ENCODE data around the gene HEYL.

Gene HEYL

GRCh38 chr1:39631361-39632322 lies 7.8 kb downstream of the HEYL start:
- Histone ChIP-seq H3K4me2 (ENCODE audit: low read depth, low read length) (no peak overlapping the region), H3K9me2 (replicated peaks; ENCODE audit: insufficient read depth, low read length) (no peaks in the 10 kb centered on the region), H2AFZ (ENCODE audit: low read length) (no peak overlapping the region), H3K9me3 (replicated peaks; ENCODE audit: insufficient read depth, low read length) (no peaks in the 10 kb centered on the region), H3K27ac (ENCODE audit: low read length) (no peak overlapping the region), H3K36me3 (replicated peaks; ENCODE audit: insufficient read depth, low read length) (no peaks in the 10 kb centered on the region), H3F3A (ENCODE audit: insufficient read depth, low read length) (no peaks in the 10 kb centered on the region), H3K4me3 (ENCODE audit: low read length) (no peak overlapping the region), H3K4me1 (ENCODE audit: low read length) (no peaks in the 10 kb centered on the region), H4K20me1 (ENCODE audit: insufficient read depth, low read length) (no peaks in the 10 kb centered on the region), H3K9ac (ENCODE audit: low read length) (no peak overlapping the region), H3K27me3 (replicated peaks; ENCODE audit: insufficient read depth, low read length) (no peaks in the 10 kb centered on the region), H3K79me2 (ENCODE audit: low read length) (no peaks in the 10 kb centered on the region)
- no peak for TF ChIP-seq EZH2phosphoT487 (IDR thresholded peaks at IDR 0.05; ENCODE audit: low read length)
- no peak for TF ChIP-seq CTCF (IDR thresholded peaks at IDR 0.05; ENCODE audit: low read length)
- no peak for TF ChIP-seq EZH2 (optimal IDR thresholded peaks at IDR 0.05; ENCODE audit: low read depth, low read length)
- no peak for DNase-seq

- Histone ChIP-seq H3K27me3 (replicated peaks; ENCODE audit: insufficient read depth, low read length) (no peaks in the 10 kb centered on the region), H3K4me1 (ENCODE audit: low read length) (no peaks in the 10 kb centered on the region), H2AFZ (ENCODE audit: low read length) (no peak overlapping the region), H3K36me3 (replicated peaks; ENCODE audit: insufficient read depth, low read length) (no peaks in the 10 kb centered on the region), H3K4me2 (ENCODE audit: low read depth, low read length) (no peak overlapping the region), H3K4me3 (ENCODE audit: low read length) (no peak overlapping the region), H4K20me1 (ENCODE audit: insufficient read depth, low read length) (no peaks in the 10 kb centered on the region), H3K9me2 (replicated peaks; ENCODE audit: insufficient read depth, low read length) (no peaks in the 10 kb centered on the region), H3F3A (ENCODE audit: insufficient read depth, low read length) (no peaks in the 10 kb centered on the region), H3K79me2 (ENCODE audit: low read length) (no peaks in the 10 kb centered on the region), H3K27ac (ENCODE audit: low read length) (no peak overlapping the region), H3K9me3 (replicated peaks; ENCODE audit: insufficient read depth, low read length) (no peaks in the 10 kb centered on the region), H3K9ac (ENCODE audit: low read length) (no peak overlapping the region)
- no peak for DNase-seq
- TF ChIP-seq CTCF (IDR thresholded peaks at IDR 0.05; ENCODE audit: low read length) = no peak
- no peak for TF ChIP-seq EZH2 (optimal IDR thresholded peaks at IDR 0.05; ENCODE audit: low read depth, low read length)
- no peak for TF ChIP-seq EZH2phosphoT487 (IDR thresholded peaks at IDR 0.05; ENCODE audit: low read length)
These were observed 10.6 kb downstream of the HEYL start for GRCh38 chr1:39628807-39629350.

- H3F3A ChIP-seq (ENCODE audit: insufficient read depth, low read length) = no peaks in the 10 kb centered on the region
- H3K4me3 ChIP-seq (ENCODE audit: low read length) = no peak overlapping the region
- no peaks in the 10 kb centered on the region for H3K27me3 ChIP-seq (replicated peaks; ENCODE audit: insufficient read depth, low read length)
- DNase-seq = no peak
- no peaks in the 10 kb centered on the region for H3K9me2 ChIP-seq (replicated peaks; ENCODE audit: insufficient read depth, low read length)
- H3K36me3 ChIP-seq (replicated peaks; ENCODE audit: insufficient read depth, low read length) = no peaks in the 10 kb centered on the region
- H3K79me2 ChIP-seq (ENCODE audit: low read length) = no peaks in the 10 kb centered on the region
- no peaks in the 10 kb centered on the region for H4K20me1 ChIP-seq (ENCODE audit: insufficient read depth, low read length)
- no peak overlapping the region for H3K4me2 ChIP-seq (ENCODE audit: low read depth, low read length)
- no peak overlapping the region for H3K27ac ChIP-seq (ENCODE audit: low read length)
- no peak for TF ChIP-seq EZH2phosphoT487 (IDR thresholded peaks at IDR 0.05; ENCODE audit: low read length)
- no peak for TF ChIP-seq CTCF (IDR thresholded peaks at IDR 0.05; ENCODE audit: low read length)
- no peak for TF ChIP-seq EZH2 (optimal IDR thresholded peaks at IDR 0.05; ENCODE audit: low read depth, low read length)
- no peak overlapping the region for H3K9ac ChIP-seq (ENCODE audit: low read length)
- no peaks in the 10 kb centered on the region for H3K4me1 ChIP-seq (ENCODE audit: low read length)
- H3K9me3 ChIP-seq (replicated peaks; ENCODE audit: insufficient read depth, low read length) = no peaks in the 10 kb centered on the region
- H2AFZ ChIP-seq (ENCODE audit: low read length) = no peak overlapping the region
These were observed 12.8 kb downstream of the HEYL start for GRCh38 chr1:39626646-39627045.

Measured in MM.1S (cell line).